ENCODE data around the gene KRTAP3-1.
A peak's percentile ranks its signal among the peaks of the same experiment; 100 is the strongest.

Gene KRTAP3-1

GRCh38 chr17:40974366-40974765, 34.6 kb downstream of the KRTAP3-1 start:
- DNase-seq, result no peak

GRCh38 chr17:40967582-40967981, 41.3 kb downstream of the KRTAP3-1 start:
- DNase-seq, result no peak

GRCh38 chr17:40966848-40967247, 42.1 kb downstream of the KRTAP3-1 start, which contains the start of gene KRT39:
KRT39 (minus strand) TSS chr17:40966948; CDS start chr17:40966856, 92 bp downstream.
- DNase-seq, result no peak

GRCh38 chr17:40963838-40964237, 45.1 kb downstream of the KRTAP3-1 start:
- DNase-seq, result peak; percentile 44

GRCh38 chr17:40962059-40962561, 46.8 kb downstream of the KRTAP3-1 start:
- no peak for DNase-seq

- no peak for DNase-seq
Measured at GRCh38 chr17:40961591-40961990, 47.3 kb downstream of the KRTAP3-1 start.

GRCh38 chr17:40960144-40960543, 48.8 kb downstream of the KRTAP3-1 start:
- DNase-seq, result no peak
